MM.1S (cell line): ENCODE measurements around the gene ARHGAP26.

Experiments used
- DNase-seq: peaks from one replicate; pipeline ENCODE4 v3.0.0-alpha.2; 2015
- H2AFZ ChIP-seq: fragments of 300-600 bp; sonication (generic); 2 replicates; pipeline ENCODE4 v1.6.0; 2016; ENCODE audit warnings: antibody characterized with exemption, low read length
- H3F3A ChIP-seq: fragments of 300-600 bp; sonication (generic); 2 replicates; pipeline ENCODE4 v1.6.1; 2016; ENCODE audit warnings: mild to moderate bottlenecking, antibody characterized with exemption, low read length, moderate library complexity, mixed read lengths; ENCODE audit not compliant: insufficient read depth
- H3K27ac ChIP-seq: fragments of 300-600 bp; sonication (generic); 2 replicates; pipeline ENCODE4 v1.5.1; 2016; ENCODE audit warnings: mild to moderate bottlenecking, low read length
- H3K27me3 ChIP-seq: fragments of 300-600 bp; sonication (generic); replicated peaks from 2 replicates; pipeline ENCODE4 v1.6.0; 2016; ENCODE audit warnings: low read length; ENCODE audit not compliant: insufficient read depth
- H3K36me3 ChIP-seq: fragments of 300-600 bp; sonication (generic); replicated peaks from 2 replicates; pipeline ENCODE4 v1.6.1; 2016; ENCODE audit warnings: mild to moderate bottlenecking, low read length, mixed read lengths; ENCODE audit not compliant: insufficient read depth
- H3K4me1 ChIP-seq: fragments of 300-600 bp; sonication (generic); 2 replicates; pipeline ENCODE4 v1.6.1; 2016; ENCODE audit warnings: low read length, mixed read lengths
- H3K4me2 ChIP-seq: fragments of 300-600 bp; sonication (generic); 2 replicates; pipeline ENCODE4 v1.6.0; 2016; ENCODE audit warnings: low read depth, low read length
- H3K4me3 ChIP-seq: fragments of 300-600 bp; sonication (generic); 2 replicates; pipeline ENCODE4 v1.5.1; 2016; ENCODE audit warnings: low read length, mixed read lengths
- H3K79me2 ChIP-seq: fragments of 300-600 bp; sonication (generic); 2 replicates; pipeline ENCODE4 v1.6.1; 2016; ENCODE audit warnings: mixed run types, low read length, mixed read lengths
- H3K9ac ChIP-seq: fragments of 300-600 bp; sonication (generic); 2 replicates; pipeline ENCODE4 v1.6.1; 2016; ENCODE audit warnings: low read length, mixed read lengths
- H3K9me2 ChIP-seq: fragments of 300-600 bp; sonication (generic); replicated peaks from 2 replicates; pipeline ENCODE4 v1.6.1; 2016; ENCODE audit warnings: mild to moderate bottlenecking, low read length, mixed read lengths; ENCODE audit not compliant: insufficient read depth
- H3K9me3 ChIP-seq: fragments of 300-600 bp; sonication (generic); replicated peaks from 2 replicates; pipeline ENCODE4 v1.6.1; 2016; ENCODE audit warnings: mild to moderate bottlenecking, low read length, mixed read lengths; ENCODE audit not compliant: insufficient read depth
- H4K20me1 ChIP-seq: fragments of 300-600 bp; sonication (generic); 2 replicates; pipeline ENCODE4 v1.6.1; 2016; ENCODE audit warnings: mild to moderate bottlenecking, low read length, moderate library complexity, mixed read lengths; ENCODE audit not compliant: insufficient read depth
- EZH2 ChIP-seq: fragments of 300-600 bp; sonication (generic); optimal IDR thresholded peaks from 2 replicates; pipeline ENCODE3; 2017; ENCODE audit warnings: low read depth, mild to moderate bottlenecking, antibody characterized with exemption, low read length, mixed read lengths
- EZH2phosphoT487 ChIP-seq: fragments of 300-600 bp; sonication (generic); IDR thresholded peaks from 2 replicates; pipeline ENCODE4 v1.6.1; 2018; ENCODE audit warnings: antibody characterized with exemption, low read length
- TF ChIP-seq, protein P1 (sequence below): fragments of 300-600 bp; sonication (generic); IDR thresholded peaks from 2 replicates; pipeline ENCODE4 v1.5.1; 2016; ENCODE audit warnings: antibody characterized with exemption, low read length, mixed read lengths

The ARHGAP26 gene

GRCh38 chr5:142938266-142938880 lies 168.2 kb downstream of the ARHGAP26 start:
- Histone ChIP-seq H4K20me1 (no peaks in the 10 kb centered on the region), H3K27ac (no peak overlapping the region), H3K9ac (no peak overlapping the region), H3K36me3 (no peaks in the 10 kb centered on the region), H3F3A (no peaks in the 10 kb centered on the region), H3K79me2 (no peaks in the 10 kb centered on the region), H3K9me3 (no peaks in the 10 kb centered on the region), H2AFZ (no peak overlapping the region), H3K4me1 (peaks cover 12% of the 10 kb centered on the region; the same call in 1 of the 2 replicates), H3K4me3 (no peak overlapping the region), H3K9me2 (no peaks in the 10 kb centered on the region), H3K27me3 (no peaks in the 10 kb centered on the region), H3K4me2 (no peak overlapping the region)
- no peak for DNase-seq
- TF ChIP-seq, protein P1, sequence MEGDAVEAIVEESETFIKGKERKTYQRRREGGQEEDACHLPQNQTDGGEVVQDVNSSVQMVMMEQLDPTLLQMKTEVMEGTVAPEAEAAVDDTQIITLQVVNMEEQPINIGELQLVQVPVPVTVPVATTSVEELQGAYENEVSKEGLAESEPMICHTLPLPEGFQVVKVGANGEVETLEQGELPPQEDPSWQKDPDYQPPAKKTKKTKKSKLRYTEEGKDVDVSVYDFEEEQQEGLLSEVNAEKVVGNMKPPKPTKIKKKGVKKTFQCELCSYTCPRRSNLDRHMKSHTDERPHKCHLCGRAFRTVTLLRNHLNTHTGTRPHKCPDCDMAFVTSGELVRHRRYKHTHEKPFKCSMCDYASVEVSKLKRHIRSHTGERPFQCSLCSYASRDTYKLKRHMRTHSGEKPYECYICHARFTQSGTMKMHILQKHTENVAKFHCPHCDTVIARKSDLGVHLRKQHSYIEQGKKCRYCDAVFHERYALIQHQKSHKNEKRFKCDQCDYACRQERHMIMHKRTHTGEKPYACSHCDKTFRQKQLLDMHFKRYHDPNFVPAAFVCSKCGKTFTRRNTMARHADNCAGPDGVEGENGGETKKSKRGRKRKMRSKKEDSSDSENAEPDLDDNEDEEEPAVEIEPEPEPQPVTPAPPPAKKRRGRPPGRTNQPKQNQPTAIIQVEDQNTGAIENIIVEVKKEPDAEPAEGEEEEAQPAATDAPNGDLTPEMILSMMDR = no peak
- TF ChIP-seq EZH2 = no peak
- no peak for TF ChIP-seq EZH2phosphoT487

DNA sequence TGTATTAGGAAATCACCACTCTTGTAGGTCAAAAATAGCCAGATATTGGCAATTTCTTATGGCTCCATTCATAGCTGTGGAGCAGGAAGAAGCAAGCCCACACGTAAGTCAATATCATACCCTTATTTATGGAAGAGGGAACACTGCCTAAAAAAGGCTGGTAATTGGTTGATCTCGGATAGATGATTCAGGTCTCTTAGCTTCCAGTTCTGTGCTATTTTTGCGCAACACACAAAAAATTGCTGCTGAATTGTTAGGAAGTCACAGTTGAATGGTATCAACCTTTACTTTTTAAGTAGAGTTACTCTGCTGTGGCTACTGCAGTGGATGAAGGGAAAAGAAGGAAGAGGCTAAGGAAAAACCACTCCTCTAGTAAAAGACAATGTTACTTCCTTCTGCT lies 168.8 kb downstream of the ARHGAP26 start:
- no peaks in the 10 kb centered on the region for H3F3A ChIP-seq
- no peak overlapping the region for H3K4me3 ChIP-seq
- no peak overlapping the region for H2AFZ ChIP-seq
- H3K79me2 ChIP-seq = no peaks in the 10 kb centered on the region
- H3K9ac ChIP-seq = no peak overlapping the region
- H3K4me1 ChIP-seq = peaks cover 12% of the 10 kb centered on the region; the same call in 1 of the 2 replicates
- TF ChIP-seq, protein P1 = no peak
- TF ChIP-seq EZH2 (no peak), EZH2phosphoT487 (no peak)
- H3K36me3 ChIP-seq = no peaks in the 10 kb centered on the region
- no peaks in the 10 kb centered on the region for H3K9me3 ChIP-seq
- no peak overlapping the region for H3K4me2 ChIP-seq
- no peaks in the 10 kb centered on the region for H3K27me3 ChIP-seq
- H4K20me1 ChIP-seq = no peaks in the 10 kb centered on the region
- DNase-seq = no peak
- no peaks in the 10 kb centered on the region for H3K9me2 ChIP-seq
- no peak overlapping the region for H3K27ac ChIP-seq

GRCh38 chr5:142939884-142940283 lies 169.7 kb downstream of the ARHGAP26 start:
- Histone ChIP-seq H2AFZ (no peak overlapping the region), H4K20me1 (no peaks in the 10 kb centered on the region), H3K9me3 (no peaks in the 10 kb centered on the region), H3K4me3 (no peak overlapping the region), H3K9ac (no peak overlapping the region), H3K27ac (no peak overlapping the region), H3F3A (no peaks in the 10 kb centered on the region), H3K36me3 (no peaks in the 10 kb centered on the region), H3K79me2 (no peaks in the 10 kb centered on the region), H3K4me2 (no peak overlapping the region), H3K9me2 (no peaks in the 10 kb centered on the region), H3K4me1 (peaks cover 12% of the 10 kb centered on the region; the same call in 1 of the 2 replicates), H3K27me3 (no peaks in the 10 kb centered on the region)
- TF ChIP-seq, protein P1 = no peak
- TF ChIP-seq EZH2 (no peak), EZH2phosphoT487 (no peak)
- no peak for DNase-seq
